Measurements from ENCODE around the gene LRPAP1.
"Not testable (repeated sequence)": the region's sequence is repeated elsewhere in the genome, so short reads cannot be mapped to it uniquely, and the experiment has no call there.

GRCh38 chr4:3557676-3558513 is 25.7 kb upstream of the LRPAP1 start:
- TF ChIP-seq, protein P1, sequence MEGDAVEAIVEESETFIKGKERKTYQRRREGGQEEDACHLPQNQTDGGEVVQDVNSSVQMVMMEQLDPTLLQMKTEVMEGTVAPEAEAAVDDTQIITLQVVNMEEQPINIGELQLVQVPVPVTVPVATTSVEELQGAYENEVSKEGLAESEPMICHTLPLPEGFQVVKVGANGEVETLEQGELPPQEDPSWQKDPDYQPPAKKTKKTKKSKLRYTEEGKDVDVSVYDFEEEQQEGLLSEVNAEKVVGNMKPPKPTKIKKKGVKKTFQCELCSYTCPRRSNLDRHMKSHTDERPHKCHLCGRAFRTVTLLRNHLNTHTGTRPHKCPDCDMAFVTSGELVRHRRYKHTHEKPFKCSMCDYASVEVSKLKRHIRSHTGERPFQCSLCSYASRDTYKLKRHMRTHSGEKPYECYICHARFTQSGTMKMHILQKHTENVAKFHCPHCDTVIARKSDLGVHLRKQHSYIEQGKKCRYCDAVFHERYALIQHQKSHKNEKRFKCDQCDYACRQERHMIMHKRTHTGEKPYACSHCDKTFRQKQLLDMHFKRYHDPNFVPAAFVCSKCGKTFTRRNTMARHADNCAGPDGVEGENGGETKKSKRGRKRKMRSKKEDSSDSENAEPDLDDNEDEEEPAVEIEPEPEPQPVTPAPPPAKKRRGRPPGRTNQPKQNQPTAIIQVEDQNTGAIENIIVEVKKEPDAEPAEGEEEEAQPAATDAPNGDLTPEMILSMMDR (IDR thresholded peaks at IDR 0.05; ENCODE audit: poor library complexity) = not testable (repeated sequence)
- not testable (repeated sequence) for TF ChIP-seq EZH2phosphoT487 (IDR thresholded peaks at IDR 0.05; ENCODE audit: low read depth, severe bottlenecking, unreplicated experiment)
